A549 (cell line): Measurements from ENCODE around the gene RHOJ. TPM values are rescaled to one million over a fixed set of nuclear protein-coding genes. Genes with fewer than 3 reads are reported as not detected.
"Not testable (repeated sequence)": the region's sequence is repeated elsewhere in the genome, so short reads cannot be mapped to it uniquely, and the experiment has no call there.

Experiments
- ATAC-seq, 2 experiments: fragments of 200-7000 bp in 1 of 2; fragments of >200 bp in 1 of 2; cut with Nextera tagmentation in 1 of 2; cut with Tn5 transposase in 1 of 2; 3 replicates each; pipeline versions ENCODE4 v1.8.0 to v1.9.1; 2018 to 2020; ENCODE audit warnings: mild to moderate bottlenecking in 1 of 2, moderate library complexity in 1 of 2
- CTCF ChIA-PET: fragments of 300-600 bp; sonication (Branson Sonifier 250); formaldehyde crosslinking; extraction: SDS; loops from one replicate; lab custom pipeline; 2021; ENCODE audit warnings: antibody characterized with exemption, inconsistent platforms; lab: Yijun Ruan, JAX
- POLR2A ChIA-PET: fragments of 350-600 bp; formaldehyde crosslinking; extraction: SDS; loops from one replicate; lab custom pipeline; 2021; ENCODE audit warnings: antibody characterized with exemption, inconsistent platforms; lab: Yijun Ruan, JAX
- DNase-seq, 2 experiments: peaks; one replicate each; pipeline versions ENCODE4 v3.0.0 to v3.0.0-alpha.2; 2011 to 2016; ENCODE audit warnings: low read depth in 1 of 2, low spot score in 1 of 2
- FAIRE-seq: peaks from 2 replicates; lab custom pipeline; 2011; peaks lifted over from hg19 to GRCh38; lab: Jason Lieb, UNC
- H3K27ac ChIP-seq, 2 experiments: fragments of >200 bp; sonication (Bioruptor Twin); formaldehyde crosslinking; 3 replicates each; pipeline ENCODE4 v1.5.1; 2016 to 2017
- H3K4me1 ChIP-seq: fragments of >200 bp; sonication (Bioruptor Twin); formaldehyde crosslinking; 3 replicates; pipeline ENCODE4 v1.6.1; 2016
- H3K4me2 ChIP-seq: fragments of >200 bp; sonication (Bioruptor Twin); formaldehyde crosslinking; 3 replicates; pipeline ENCODE4 v1.6.1; 2016
- H3K4me3 ChIP-seq: fragments of >200 bp; sonication (Bioruptor Twin); formaldehyde crosslinking; 3 replicates; pipeline ENCODE4 v1.5.1; 2016
- H3K9me3 ChIP-seq: fragments of >200 bp; sonication (Bioruptor Twin); formaldehyde crosslinking; 3 replicates; pipeline ENCODE4 v1.6.1; 2016
- CBX2 ChIP-seq: fragments of 200-600 bp; sonication (generic); IDR thresholded peaks from 2 replicates; pipeline ENCODE4 v1.6.1; 2016; ENCODE audit warnings: low read depth, mild to moderate bottlenecking, borderline replicate concordance
- E2F6 ChIP-seq: IDR thresholded peaks from 2 replicates; pipeline ENCODE4 v1.6.1; 2012; ENCODE audit warnings: low read depth, borderline replicate concordance
- EHF ChIP-seq: fragments of 250-450 bp; sonication (Bioruptor Pico); IDR thresholded peaks from 2 replicates; pipeline ENCODE4 v1.5.0; 2020; ENCODE audit warnings: mild to moderate bottlenecking
- FOSB ChIP-seq: fragments of 250-450 bp; sonication (Bioruptor Pico); IDR thresholded peaks from 2 replicates; pipeline ENCODE4 v1.5.0; 2020; ENCODE audit warnings: mild to moderate bottlenecking, moderate library complexity
- GATA3 ChIP-seq: IDR thresholded peaks from 2 replicates; pipeline ENCODE4 v1.6.1; 2012; ENCODE audit warnings: borderline replicate concordance
- HES2 ChIP-seq: fragments of >200 bp; sonication (Bioruptor Twin); formaldehyde crosslinking; IDR thresholded peaks from 2 replicates; pipeline ENCODE4 v1.6.1; 2016
- HMGXB4 ChIP-seq: fragments of 250-450 bp; sonication (Bioruptor Pico); IDR thresholded peaks from 2 replicates; pipeline ENCODE4 v1.5.0; 2021; ENCODE audit warnings: mild to moderate bottlenecking, moderate library complexity, borderline replicate concordance
- HOXB13 ChIP-seq: fragments of 250-450 bp; sonication (Bioruptor Pico); IDR thresholded peaks from 2 replicates; pipeline ENCODE4 v1.5.0; 2020; ENCODE audit warnings: low read depth, mild to moderate bottlenecking, moderate library complexity
- MYC ChIP-seq: IDR thresholded peaks from 2 replicates; pipeline ENCODE4 v1.6.1; 2012; ENCODE audit warnings: mild to moderate bottlenecking, inconsistent platforms, low read length, improper control_type of control experiment, borderline replicate concordance
- NPAS2 ChIP-seq: fragments of 250-450 bp; sonication (Bioruptor Pico); IDR thresholded peaks from 2 replicates; pipeline ENCODE4 v1.8.0; 2022; ENCODE audit warnings: mild to moderate bottlenecking, moderate library complexity, borderline replicate concordance
- NR3C1 ChIP-seq: fragments of >200 bp; sonication (Bioruptor Twin); formaldehyde crosslinking; IDR thresholded peaks from 3 replicates; pipeline ENCODE4 v1.6.1; 2017
- PHF8 ChIP-seq: fragments of 200-600 bp; sonication (generic); IDR thresholded peaks from 2 replicates; pipeline ENCODE4 v1.6.1; 2016; ENCODE audit warnings: low read depth, mild to moderate bottlenecking, antibody characterized with exemption, moderate library complexity, borderline replicate concordance
- RARB ChIP-seq: fragments of 250-450 bp; sonication (Bioruptor Pico); IDR thresholded peaks from 2 replicates; pipeline ENCODE4 v1.8.0; 2021; ENCODE audit warnings: mild to moderate bottlenecking, moderate library complexity
- REST ChIP-seq: fragments of 200-600 bp; sonication (generic); IDR thresholded peaks from 2 replicates; pipeline ENCODE4 v1.6.1; 2016; ENCODE audit warnings: antibody characterized with exemption, mild to moderate bottlenecking, moderate library complexity
- SMC3 ChIP-seq: fragments of >200 bp; sonication (Bioruptor Twin); formaldehyde crosslinking; IDR thresholded peaks from 3 replicates; pipeline ENCODE4 v1.6.1; 2018; ENCODE audit warnings: inconsistent platforms
- TFCP2L1 ChIP-seq: fragments of 250-450 bp; sonication (Bioruptor Pico); IDR thresholded peaks from 2 replicates; pipeline ENCODE4 v1.5.0; 2021; ENCODE audit warnings: mild to moderate bottlenecking
- WGBS: methylation state at CpG from one replicate; pipeline ENCODE4 v1.1.6; 2017; ENCODE audit errors: missing lambda C conversion rate; 5-methylcytosine and 5-hydroxymethylcytosine counted together
- polyA plus RNA-seq, 4 experiments: library from polyadenylated mRNA; depleted of rRNA in 3 of 4; stranded (reverse); fragments of >200 nt; fragmentation: RNase III in 1 of 4; extraction: RNeasy Plus Mini Kit Qiagen cat#74134 plus additional on column Dnase treatment in 1 of 4; gene quantifications; 2 replicates in 3 of 4; 3 replicates in 1 of 4; pipeline ENCODE4 v1.2.3, GENCODE V29; 2011 to 2017

The RHOJ gene
- polyA plus RNA-seq, 2 of the 4 experiments (the other 2 are of a cell fraction): not detected

GRCh38 chr14:63163306-63163705, 40.9 kb upstream of the RHOJ start:
- no peak overlapping the region for H3K4me2 ChIP-seq
- H3K4me1 ChIP-seq: no peaks in the 10 kb centered on the region
- TF ChIP-seq CBX2 (no peak), TFCP2L1 (no peak), EHF (CRISPR knock-in tag) (no peak), HOXB13 (CRISPR knock-in tag) (no peak), GATA3 (no peak), NR3C1 (no peak), MYC (no peak), HES2 (no peak), FOSB (no peak), E2F6 (no peak), NPAS2 (no peak), RARB (no peak), SMC3 (no peak), HMGXB4 (CRISPR knock-in tag) (no peak)
- H3K4me3 ChIP-seq: no peak overlapping the region
- DNase-seq: no peak
- H3K27ac ChIP-seq: no peak overlapping the region
- 6% methylated on average over 1 of the region's 1 CpG for WGBS
- CTCF ChIA-PET: interaction anchor here (0.6 to 0.9 kb wide), 2 partner anchors 105 to 114 kb away, joined by 3 read pairs; no protein-coding TSS in a partner anchor
- H3K9me3 ChIP-seq: no peaks in the 10 kb centered on the region
- no peak for FAIRE-seq
- no peak for ATAC-seq
- POLR2A ChIA-PET: no interaction called here

- no peaks in the 10 kb centered on the region for H3K9me3 ChIP-seq
- FAIRE-seq (no peak), DNase-seq (no peak), ATAC-seq (peak in 1 of 2 experiments; percentile 59; a peak in 3 of 6 replicates)
- 14% methylated on average over 2 of the region's 2 CpGs for WGBS
- H3K4me3 ChIP-seq: no peak overlapping the region
- H3K4me2 ChIP-seq: no peak overlapping the region
- ChIA-PET CTCF (no interaction called here), POLR2A (no interaction called here)
- H3K4me1 ChIP-seq: no peaks in the 10 kb centered on the region
- no peak overlapping the region for H3K27ac ChIP-seq
- no peak for TF ChIP-seq PHF8
- TF ChIP-seq REST: peak; percentile 55; the same call in 1 of the 2 replicates
Observed at GRCh38 chr14:63164108-63164683, 40.0 kb upstream of the RHOJ start.

- H3K4me1 ChIP-seq, CTCF ChIA-PET, DNase-seq, H3K9me3 ChIP-seq, H3K4me2 ChIP-seq, FAIRE-seq, POLR2A ChIA-PET, H3K27ac ChIP-seq, ATAC-seq, H3K4me3 ChIP-seq: not testable (repeated sequence)
- 88% methylated on average over 8 of the region's 23 CpGs for WGBS
Observed at GRCh38 chr14:63165267-63165666, 39.0 kb upstream of the RHOJ start.
